SKM-1 (cell line): ENCODE measurements around the gene SMAD4.
A peak's percentile ranks its signal among the peaks of the same experiment; 100 is the strongest.

ENCODE experiments used
- DNase-seq: peaks from one replicate; lab custom pipeline; 2025; ENCODE audit not compliant: unreplicated experiment; lab: John Stamatoyannopoulos, UW

The SMAD4 gene

DNA sequence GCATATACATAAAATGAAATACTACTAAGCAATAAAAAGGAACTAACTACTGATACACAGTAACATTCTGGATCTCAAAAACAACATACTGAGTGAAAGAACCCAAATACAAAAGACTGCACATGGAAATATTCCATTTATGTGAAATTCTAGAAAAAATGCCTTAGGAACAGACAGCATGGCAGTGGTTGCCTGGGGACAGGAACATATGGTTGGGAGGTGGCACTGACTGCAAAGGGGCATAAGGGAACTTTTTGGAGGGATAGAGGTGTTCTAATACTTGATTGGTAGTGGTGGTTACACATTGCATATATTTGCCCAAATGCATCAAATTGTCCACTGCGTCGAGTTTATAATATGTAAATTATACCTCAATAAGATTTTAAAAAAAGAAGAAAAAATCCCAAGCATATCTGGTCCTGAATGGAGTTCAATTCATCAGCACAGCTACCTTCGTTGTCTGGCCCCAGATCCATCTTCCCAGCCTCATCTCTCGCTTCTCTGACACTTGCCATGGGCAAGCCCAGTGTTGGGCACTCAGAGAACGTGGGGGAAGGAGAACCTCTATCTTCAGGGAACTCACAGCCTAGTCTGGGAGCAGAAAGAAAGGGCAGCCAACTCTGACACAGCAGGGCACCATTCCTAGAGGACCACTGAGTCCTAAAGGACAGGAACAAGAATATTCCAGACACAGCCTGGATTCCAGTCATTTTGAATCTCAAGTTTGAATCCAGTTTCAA lies 8.6 kb upstream of the SMAD4 start:
- no peak for DNase-seq

DNA sequence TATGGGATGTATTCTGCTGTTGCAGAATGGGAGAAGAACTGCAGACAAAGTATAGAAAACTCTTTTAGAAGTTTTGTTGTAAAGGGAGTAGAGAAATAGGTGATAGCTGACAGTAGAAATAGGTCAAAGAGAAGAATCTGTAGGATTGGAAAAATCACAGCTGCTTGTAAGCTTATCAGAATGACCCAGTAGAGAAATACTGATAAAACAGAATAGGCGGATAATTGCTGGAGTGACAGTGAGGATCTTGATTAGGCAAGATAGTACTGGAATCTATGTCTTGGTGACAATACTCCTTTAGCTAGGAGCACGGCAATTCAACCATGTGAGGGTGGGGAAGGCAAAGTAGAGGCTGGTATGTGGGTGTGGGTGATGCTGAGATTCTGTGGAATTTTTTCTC lies 4.5 kb upstream of the SMAD4 start:
- DNase-seq = no peak

DNA sequence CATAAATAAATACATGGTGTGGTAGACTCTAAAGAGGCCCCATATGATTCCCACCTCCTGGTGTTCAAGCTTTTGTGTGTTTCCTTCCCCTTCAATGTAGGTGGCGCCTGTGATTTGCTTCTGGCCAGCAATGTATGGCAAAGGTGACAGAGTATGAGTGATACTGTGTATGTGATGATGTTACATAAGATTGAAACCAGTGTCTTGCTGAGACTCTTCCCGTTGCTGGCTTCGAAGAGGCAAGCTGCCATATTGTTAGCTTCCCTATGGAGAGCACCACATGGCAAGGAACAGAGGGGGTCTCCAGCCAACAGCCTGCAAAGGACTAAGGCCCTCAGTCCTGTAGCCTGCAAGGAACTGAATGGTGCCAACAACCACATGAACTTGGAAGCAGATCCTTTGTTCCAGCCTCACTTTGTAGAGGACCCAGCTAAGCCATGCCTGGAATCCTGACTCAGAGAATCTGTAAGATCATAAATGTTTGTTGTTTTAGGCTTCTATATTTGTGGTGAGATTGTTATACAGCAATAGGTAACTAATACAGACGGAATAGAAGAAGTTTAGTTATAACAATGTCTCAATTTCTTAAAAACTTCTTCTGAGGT lies 1.7 kb upstream of the SMAD4 start:
- no peak for DNase-seq

DNA sequence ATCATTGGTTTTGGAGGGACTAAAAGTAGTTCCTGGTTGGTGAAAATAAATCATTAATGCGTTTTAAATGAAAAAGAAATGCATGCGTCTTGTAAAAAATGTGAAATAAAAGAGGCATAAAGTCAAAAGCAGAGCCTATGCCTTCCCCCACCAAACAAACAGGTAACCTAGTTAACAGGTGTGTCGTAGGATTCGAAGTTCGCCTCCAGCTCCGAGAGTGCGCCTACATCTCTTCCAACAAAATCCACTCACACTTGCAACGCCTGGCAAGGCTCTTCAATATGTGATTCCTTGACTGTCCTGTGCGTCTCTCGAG lies 677 bp upstream of the SMAD4 start:
- DNase-seq = no peak

DNA sequence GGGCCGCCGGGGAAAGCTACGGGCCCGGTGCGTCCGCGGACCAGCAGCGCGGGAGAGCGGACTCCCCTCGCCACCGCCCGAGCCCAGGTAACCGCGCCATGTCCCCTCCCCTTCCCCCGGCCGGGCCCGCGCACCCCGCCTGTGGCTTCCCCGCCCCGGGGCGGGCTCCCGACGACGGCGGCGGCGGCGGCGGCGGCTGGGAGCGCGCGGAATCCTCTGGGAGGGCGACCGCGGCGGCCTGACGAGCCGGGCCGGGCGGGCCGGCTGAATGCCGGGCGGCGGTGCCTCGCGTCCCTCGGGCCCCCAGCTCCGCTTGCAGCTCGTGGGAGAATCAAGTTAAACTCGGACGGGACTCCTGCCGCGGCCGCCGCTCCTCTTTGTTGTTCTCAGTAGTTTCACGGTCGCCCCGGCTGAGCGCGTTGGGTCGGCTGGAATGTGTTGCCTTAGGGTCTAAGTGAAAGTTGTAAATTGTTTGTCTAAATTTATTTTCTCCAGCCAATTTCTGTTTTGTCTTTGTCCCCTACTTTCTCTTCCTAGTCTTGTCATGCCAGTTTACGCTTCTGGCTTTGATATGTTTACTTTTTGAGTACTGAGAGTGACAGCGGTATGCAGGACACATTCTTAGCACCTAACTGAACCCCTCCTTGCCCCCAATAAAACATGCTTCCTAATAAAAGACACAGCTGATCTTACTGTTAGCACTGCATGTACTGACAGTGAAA lies 685 bp downstream of the SMAD4 start:
- peak; percentile 7 for DNase-seq

DNA sequence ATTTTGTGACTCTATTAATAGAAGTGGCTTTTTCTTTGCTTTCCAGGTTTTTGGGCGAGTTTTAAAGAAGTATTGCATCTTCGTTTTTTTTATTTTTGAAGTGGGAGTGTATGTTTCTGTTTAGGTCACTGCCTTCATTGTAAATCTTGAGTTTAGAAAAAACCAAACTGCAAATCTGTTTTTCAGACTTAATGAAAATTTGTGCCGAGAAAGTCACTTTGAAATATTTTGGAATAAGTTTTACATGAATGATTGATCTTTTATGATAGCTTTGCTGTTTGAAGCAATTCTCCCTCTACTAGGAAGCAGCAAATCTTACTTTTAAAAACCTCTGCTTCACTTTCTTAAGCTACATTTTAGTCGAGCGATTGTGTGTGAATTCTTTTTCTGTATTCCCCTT lies 2.2 kb downstream of the SMAD4 start:
- no peak for DNase-seq

DNA sequence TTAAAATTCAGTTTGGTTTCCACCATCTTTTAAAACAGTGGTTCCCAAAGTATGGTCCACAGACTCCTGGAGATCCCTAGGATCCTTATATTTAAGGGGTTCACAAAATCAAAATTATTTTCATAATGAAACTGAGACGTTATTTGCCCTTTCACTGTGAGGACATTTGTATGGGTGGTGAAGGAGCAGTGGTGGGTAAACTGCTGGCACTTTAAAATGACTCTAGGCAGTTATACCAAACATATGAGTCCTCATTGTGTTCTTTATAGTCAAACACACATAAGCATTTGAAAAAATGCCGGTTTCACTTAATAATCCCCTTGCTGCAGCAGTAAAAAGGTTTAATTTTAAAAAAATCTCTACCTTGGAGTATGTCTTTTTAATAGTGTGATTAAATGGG lies 7.2 kb downstream of the SMAD4 start:
- no peak for DNase-seq

DNA sequence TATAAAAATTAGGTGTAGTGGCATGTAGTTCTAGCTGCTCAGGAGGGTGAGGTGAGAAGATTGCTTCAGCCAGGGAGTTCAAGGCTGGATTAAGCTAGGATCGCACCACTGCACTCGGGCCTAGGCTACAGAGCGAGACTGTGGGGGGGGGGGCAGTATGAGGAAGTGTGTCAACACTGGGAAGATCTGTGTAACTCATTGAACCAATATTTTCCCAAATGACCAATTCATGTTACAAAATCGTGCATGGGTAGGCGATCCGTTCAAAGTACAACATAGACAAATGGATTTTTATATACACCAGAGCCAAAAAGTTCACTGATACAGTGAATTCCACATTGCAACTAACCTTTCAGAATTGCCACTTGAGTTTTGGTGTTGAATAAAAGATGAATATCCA lies 8.1 kb downstream of the SMAD4 start:
- DNase-seq = no peak

DNA sequence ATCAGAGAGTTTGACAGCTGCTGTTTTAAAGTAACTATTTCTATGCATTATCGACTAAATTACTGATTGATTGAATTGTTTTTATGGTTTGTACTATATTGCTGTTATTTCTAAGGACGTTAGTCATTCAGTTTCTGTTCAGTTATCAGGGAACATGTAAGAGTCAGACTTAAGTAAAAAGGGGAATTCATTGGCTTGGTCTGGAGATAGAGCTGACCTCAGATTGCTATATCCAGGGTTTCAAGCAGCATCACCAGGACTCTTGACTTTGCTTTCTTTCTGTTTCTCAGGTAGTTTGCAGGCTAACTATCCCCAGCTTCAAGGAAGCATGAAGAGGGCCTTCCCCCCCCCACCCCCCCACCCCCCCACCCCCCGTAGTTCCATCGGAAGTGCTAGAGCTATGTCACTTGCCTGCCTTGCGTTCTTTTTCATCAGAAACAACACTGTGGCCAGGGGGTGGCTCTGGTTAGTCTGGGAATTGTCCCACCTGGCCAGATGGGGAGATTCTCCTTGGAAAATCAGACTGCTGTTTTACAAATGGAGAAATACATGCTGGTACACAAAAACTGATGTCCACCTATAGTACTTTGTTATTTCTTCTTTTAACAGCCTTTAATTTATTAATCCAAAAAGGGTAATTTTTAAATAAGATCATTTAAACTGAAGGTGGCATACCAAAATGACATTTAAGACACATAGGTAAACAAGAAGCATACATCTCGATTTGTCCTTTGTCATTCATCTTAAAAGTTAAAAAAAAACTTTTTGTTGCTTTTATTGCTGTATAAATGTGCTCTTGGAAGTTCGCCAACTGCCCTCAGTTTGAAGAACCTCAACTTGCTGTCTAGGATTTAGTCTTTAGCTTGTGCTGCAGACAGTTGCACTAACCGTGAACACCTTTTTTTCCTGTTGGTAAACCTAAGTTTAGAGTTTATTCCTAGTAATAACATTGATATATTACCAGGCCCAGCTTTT lies 9.4 kb downstream of the SMAD4 start:
- DNase-seq = no peak

DNA sequence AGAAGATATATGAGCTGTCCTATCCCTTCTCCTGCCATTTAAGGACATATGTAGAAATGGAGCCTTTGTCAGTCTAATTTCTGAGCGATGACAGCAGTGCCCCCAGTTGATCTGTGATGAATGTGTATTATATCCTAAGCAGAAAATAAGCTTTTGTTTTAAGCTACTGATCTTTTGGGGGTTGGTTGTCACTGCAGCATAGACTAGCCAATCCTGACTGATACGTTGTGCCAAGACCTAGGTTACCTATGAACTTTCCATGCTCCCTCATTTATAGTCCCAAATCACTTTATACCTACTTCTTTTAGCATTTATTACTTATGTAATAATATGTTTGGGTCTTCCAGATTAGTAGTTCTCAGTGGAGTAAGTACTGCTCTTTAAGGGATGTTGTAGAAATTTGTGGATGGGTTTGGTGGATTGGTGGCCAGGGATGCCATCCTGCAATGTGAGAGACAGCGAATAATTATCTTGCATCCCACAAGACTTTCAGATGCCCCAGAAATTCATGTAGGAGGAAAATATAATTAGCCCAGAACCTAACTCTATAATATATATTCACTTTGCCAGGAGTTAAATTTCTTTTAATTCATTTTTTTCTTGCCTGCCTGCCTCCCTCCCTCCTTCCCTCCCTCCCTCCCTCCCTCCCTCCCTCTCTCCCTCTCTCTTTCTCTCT lies 11.8 kb downstream of the SMAD4 start:
- no peak for DNase-seq

DNA sequence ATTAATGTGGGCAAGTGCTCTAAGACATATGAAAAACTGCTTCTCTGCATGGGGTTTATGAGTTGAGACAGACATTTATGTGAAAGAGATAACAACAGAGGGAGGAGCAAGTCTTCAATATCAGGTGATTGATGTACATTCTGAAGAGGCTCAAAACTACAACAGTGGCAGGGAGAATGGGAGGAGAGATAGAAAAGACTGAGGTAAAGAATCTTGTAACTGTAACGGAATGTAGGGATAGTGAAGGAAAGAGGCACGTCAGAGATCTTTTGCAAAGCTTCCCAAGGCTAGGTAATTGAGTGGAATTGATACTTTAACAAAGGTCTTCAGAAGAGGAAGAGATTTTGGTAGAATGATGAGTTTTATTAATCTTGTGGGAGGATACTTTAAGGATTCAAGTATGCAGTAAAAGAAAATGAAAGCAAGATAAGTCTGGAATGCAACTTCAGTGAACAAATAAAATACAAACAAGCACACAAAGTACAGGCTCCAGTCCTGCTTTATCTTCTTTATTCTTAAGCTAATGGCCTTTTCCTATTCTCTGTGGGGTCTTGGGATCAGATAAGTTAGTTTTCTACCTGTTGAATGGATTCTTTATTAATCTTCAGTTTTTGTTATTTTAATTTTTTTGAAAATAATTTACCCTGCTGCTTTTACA lies 15.0 kb downstream of the SMAD4 start:
- DNase-seq = no peak

DNA sequence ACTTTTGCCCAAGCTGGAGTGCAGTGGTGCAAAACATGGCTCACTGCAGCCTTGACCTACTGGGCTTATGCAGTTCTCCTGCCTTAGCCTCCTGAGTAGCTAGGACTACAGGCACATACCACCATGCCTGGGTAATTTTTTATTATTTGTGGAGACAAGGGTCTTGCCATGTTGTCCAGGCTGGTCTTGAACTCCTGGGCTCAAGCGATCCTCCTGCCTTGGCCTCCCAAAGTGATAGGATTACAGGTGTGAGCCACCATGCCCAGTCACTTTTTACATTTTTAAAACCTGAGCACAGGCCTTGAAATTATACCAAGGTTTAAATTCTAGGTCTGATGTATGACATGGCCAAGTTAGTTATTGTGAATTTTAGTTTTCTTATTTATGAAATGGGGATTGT lies 18.2 kb downstream of the SMAD4 start:
- no peak for DNase-seq

DNA sequence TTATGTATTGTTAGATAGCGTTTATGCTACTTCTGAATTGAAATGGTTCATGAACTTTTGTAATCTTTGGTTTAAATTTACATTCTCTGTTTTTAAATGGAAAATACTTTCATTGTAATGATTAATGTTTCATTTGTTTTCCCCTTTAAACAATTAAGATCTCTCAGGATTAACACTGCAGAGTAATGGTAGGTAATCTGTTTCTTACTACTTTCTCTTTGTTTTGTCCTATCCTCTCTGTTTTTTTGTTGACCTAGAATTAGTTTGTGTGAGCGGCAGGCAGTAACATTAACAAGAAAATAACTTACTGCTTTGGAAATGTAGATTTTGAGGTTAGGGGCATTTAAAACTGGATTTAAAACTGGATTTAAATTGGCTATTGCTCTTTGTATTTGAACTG lies 19.1 kb downstream of the SMAD4 start:
- no peak for DNase-seq

DNA sequence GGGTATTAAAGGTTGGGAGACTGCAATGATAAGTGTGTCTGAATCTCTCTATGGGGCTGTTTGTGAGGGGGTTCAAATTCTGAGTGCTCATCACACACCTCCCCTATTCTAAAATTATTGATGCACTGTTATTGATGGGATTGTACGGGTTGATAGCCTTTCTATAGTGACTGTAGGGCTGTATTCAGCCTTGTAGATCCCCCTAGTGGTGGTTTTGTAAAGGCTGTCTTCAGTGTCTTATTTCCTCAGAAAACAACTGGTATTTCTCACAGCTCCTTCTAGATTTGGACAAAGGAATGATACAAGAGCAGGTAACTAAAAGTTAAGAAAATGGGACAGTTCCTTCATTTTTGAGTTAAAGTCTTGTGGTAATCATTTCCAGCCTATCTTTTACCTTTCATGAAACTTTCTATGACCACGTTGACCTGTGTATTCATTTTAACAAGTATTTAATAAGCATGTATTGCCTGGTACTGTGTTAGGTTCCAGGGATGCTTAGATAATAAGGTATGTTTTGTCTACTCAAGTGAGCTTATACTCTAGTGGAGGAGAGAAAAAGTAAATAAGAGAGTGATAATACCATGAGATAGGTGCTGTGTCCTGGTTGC lies 21.2 kb downstream of the SMAD4 start:
- DNase-seq = peak; percentile 40

DNA sequence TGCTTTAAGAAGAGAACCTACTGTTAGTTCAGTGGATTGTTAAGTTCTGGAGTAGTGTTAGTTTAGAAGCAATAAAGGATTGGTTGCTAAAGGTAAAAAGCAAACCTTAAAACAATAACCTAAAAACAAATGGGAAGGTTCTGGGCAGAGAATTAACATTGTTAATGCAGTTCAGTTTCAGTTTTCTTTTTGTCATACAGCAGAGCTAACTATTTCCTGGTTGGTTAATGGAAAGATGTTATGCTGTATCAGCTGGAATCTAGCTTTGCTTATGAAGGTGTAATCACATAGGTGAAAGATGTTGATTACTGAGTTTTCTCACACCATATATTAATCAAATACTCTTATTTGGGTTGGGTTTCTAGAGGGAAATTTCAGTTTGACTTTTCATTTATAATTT lies 23.8 kb downstream of the SMAD4 start:
- no peak for DNase-seq

DNA sequence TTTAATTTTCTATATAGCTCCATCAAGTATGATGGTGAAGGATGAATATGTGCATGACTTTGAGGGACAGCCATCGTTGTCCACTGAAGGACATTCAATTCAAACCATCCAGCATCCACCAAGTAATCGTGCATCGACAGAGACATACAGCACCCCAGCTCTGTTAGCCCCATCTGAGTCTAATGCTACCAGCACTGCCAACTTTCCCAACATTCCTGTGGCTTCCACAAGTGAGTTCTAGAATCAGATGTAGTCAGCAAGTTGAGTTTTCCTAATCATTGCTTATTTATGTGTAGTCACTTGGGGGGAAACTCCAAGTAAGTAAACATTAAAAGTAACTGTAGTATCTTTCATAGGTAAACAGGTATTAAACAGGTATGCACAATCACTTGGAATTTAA lies 24.8 kb downstream of the SMAD4 start:
- no peak for DNase-seq

DNA sequence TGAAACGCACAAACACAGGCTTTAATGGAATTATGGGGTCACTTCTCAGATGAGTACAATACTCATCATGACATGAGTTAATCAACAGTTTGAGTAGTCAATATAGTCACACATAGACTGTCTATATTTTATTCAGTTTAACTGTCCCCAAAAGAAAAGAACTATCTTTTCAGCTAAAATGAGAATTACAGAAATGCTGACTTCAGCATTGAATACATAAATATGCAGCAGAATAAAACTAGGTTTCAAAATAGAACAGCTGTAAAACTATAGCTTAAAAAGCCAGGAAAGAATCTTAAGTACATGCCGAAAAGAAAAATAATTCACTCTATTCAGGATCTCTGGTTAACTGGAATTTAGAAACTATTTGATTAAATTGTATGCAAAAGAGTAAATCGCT lies 30.0 kb downstream of the SMAD4 start:
- no peak for DNase-seq

DNA sequence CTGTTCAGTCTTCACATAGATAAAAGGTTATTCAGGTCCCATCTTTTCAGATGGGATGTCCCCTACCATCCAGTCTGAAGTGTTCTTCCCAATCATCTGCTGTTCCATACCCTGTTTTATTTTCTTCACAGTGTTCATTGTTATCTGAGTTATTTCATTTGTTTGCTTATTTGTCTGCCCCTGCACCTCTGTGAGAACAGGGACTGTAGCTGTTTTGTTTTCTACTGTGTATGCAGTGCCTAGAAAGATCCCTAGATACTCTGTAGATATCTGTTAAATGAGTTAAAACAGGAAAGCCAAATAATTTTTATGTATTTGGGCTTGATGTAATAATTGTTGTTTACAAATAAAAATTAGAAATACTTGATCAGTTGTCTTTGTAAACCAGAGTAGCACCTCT lies 34.2 kb downstream of the SMAD4 start:
- DNase-seq = no peak

DNA sequence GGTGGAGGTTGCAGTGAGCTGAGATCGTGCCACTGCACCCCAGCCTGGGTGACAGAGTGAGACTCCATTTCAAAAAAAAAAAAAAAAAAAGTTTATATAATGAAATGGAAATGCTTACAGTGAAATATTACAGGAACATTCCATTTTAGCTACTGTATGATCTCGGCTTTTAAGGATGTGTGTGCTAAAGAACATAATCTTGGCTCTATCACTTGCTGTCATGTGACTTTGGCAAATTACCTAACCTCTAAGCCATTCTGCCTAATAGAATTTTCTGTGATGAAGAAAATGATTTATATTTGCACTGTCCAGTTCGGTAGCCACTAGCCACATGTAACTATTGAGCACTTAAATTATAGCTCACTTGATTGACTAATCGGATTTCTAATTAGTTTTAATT lies 36.3 kb downstream of the SMAD4 start:
- no peak for DNase-seq

DNA sequence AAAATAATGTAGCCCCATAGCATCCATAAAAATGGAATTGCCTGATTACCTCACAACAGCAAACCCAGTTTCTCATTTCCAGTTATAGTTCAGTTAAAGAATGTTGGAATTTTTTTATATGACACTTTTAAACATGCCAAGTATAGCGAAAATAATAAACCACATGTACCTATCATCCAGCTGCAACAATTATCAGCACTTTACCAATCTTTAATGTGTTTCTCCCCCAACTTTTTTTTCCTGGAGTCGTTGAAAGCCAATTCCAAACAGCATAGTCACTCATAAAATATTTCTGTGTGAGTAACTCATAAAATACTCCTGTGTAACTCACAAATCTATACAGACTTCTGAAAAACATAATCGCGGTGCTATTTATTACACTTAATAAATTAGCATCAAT lies 38.1 kb downstream of the SMAD4 start:
- DNase-seq = no peak
